ENCODE measurements around the gene ZYG11B. TPM values are rescaled to one million over a fixed set of nuclear protein-coding genes. Genes with fewer than 3 reads are reported as not detected.
"Not testable (repeated sequence)": the region's sequence is repeated elsewhere in the genome, so short reads cannot be mapped to it uniquely, and the experiment has no call there.

Gene ZYG11B
- total and polyA plus RNA-seq, 2 donors (not counting 3 experiments of a cell fraction or from before 2014, with no cell fraction given) = 8.2 to 27.2 TPM

GRCh38 chr1:52842643-52843310 is 116.5 kb downstream of the ZYG11B start, which contains the start of gene ZYG11A:
TSS of gene ZYG11A (plus strand) at chr1:52842760. CDS start at chr1:52842884, 124 bp downstream.
- TF ChIP-seq MAX (IDR thresholded peaks at IDR 0.05; ENCODE audit: insufficient read depth, insufficient read length) = peak; percentile 97
- TF ChIP-seq POLR2AphosphoS5 (IDR thresholded peaks at IDR 0.05; ENCODE audit: insufficient read depth, low read depth, low read length) = peak; percentile 71
- peak in 1 of 2 donors; percentile 44 for TF ChIP-seq CTCF (IDR thresholded peaks at IDR 0.05; ENCODE audit: extremely low read depth in 1 of 2, insufficient read depth in 1 of 2, low read depth in 1 of 2, low read length in 2 of 2)
- no peak for TF ChIP-seq POLR2A (IDR thresholded peaks at IDR 0.05; ENCODE audit: low read depth, low read length)
- TF ChIP-seq GATA2 (IDR thresholded peaks at IDR 0.05; ENCODE audit: insufficient read depth, insufficient read length, low read depth, low read length) = no peak
- dilution Hi-C loops (cut with MboI; ENCODE audit: extremely low pct_ligation_motif_present, low sequenced_read_pairs) = no loop called here
- H3K4me2 ChIP-seq (ENCODE audit: insufficient read depth, low read length) = peak within 1 kb of the TSS; percentile 74
- no peaks in the 10 kb centered on the region for H3K27me3 ChIP-seq (ENCODE audit: control insufficient read depth in 2 of 2, insufficient read depth in 2 of 2, low read length in 2 of 2)
- ChIA-PET CTCF (interaction anchor here (0.6 to 2.7 kb wide), 16 partner anchors 8 to 551 kb away, joined by 3 to 20 read pairs (median 4); partner anchors contain the start of gene ECHDC2), POLR2A (no interaction called here)
- BruUV-seq (replicated peaks) = no TSS peak
- peak within 1 kb of the TSS; percentile 56 for H3K9ac ChIP-seq (replicated peaks; ENCODE audit: extremely low read depth, insufficient read depth, low read length)
- H3K4me1 ChIP-seq (ENCODE audit: control insufficient read depth, extremely low read depth, insufficient read depth, low read length) = no peaks in the 10 kb centered on the region
- no peaks in the 10 kb centered on the region for H3K36me3 ChIP-seq (ENCODE audit: control insufficient read depth in 2 of 2, extremely low read depth in 1 of 2, insufficient read depth in 2 of 2, low read length in 2 of 2)
- FAIRE-seq = peak; percentile 67
- no peaks in the 10 kb centered on the region for H3K9me1 ChIP-seq (replicated peaks; ENCODE audit: control insufficient read depth, extremely low read depth, insufficient read depth, low read length)
- H3K4me3 ChIP-seq (replicated peaks in 1 of 3; ENCODE audit: insufficient read depth in 1 of 3, low read depth in 1 of 3, low read length in 3 of 3) = peak within 1 kb of the TSS; percentile 28 to 76 (median 62)
- no peak within 1 kb of the TSS for H3K27ac ChIP-seq (ENCODE audit: insufficient read depth, low read depth, low read length)
- no peaks in the 10 kb centered on the region for H4K20me1 ChIP-seq (replicated peaks; ENCODE audit: control insufficient read depth, extremely low read depth, insufficient read depth, low read length)
- peak within 1 kb of the TSS; percentile 100 for H2AFZ ChIP-seq (ENCODE audit: low read depth, low read length)
- DNase-seq (ENCODE audit: low read depth, low spot score) = peak; percentile 81
- H3K79me2 ChIP-seq (ENCODE audit: control insufficient read depth, insufficient read depth, low read length) = no peaks in the 10 kb centered on the region
- no peaks in the 10 kb centered on the region for H3K9me3 ChIP-seq (replicated peaks; ENCODE audit: control insufficient read depth, insufficient read depth, low read length)
- intact Hi-C loops (cut with micrococcal nuclease) = loop anchor here (2.0 to 5.0 kb wide), 3 partner anchors 140 to 342 kb away; no protein-coding TSS in a partner anchor

- FAIRE-seq = peak; percentile 4
- H3K9ac ChIP-seq (replicated peaks; ENCODE audit: extremely low read depth, insufficient read depth, low read length); H3K9me1 ChIP-seq (replicated peaks; ENCODE audit: control insufficient read depth, extremely low read depth, insufficient read depth, low read length); BruUV-seq (replicated peaks); H2AFZ ChIP-seq (ENCODE audit: low read depth, low read length); intact Hi-C loops (cut with micrococcal nuclease); DNase-seq (ENCODE audit: low read depth, low spot score); CTCF ChIA-PET; H3K27ac ChIP-seq (ENCODE audit: insufficient read depth, low read depth, low read length); H3K9me3 ChIP-seq (replicated peaks; ENCODE audit: control insufficient read depth, insufficient read depth, low read length); H3K36me3 ChIP-seq (ENCODE audit: control insufficient read depth in 2 of 2, extremely low read depth in 1 of 2, insufficient read depth in 2 of 2, low read length in 2 of 2); H4K20me1 ChIP-seq (replicated peaks; ENCODE audit: control insufficient read depth, extremely low read depth, insufficient read depth, low read length); H3K4me2 ChIP-seq (ENCODE audit: insufficient read depth, low read length); H3K4me1 ChIP-seq (ENCODE audit: control insufficient read depth, extremely low read depth, insufficient read depth, low read length); dilution Hi-C loops (cut with MboI; ENCODE audit: extremely low pct_ligation_motif_present, low sequenced_read_pairs); H3K79me2 ChIP-seq (ENCODE audit: control insufficient read depth, insufficient read depth, low read length); H3K27me3 ChIP-seq (ENCODE audit: control insufficient read depth in 2 of 2, insufficient read depth in 2 of 2, low read length in 2 of 2); H3K4me3 ChIP-seq (replicated peaks in 1 of 3; ENCODE audit: insufficient read depth in 1 of 3, low read depth in 1 of 3, low read length in 3 of 3): not testable (repeated sequence)
- POLR2A ChIA-PET = interaction anchor here (0.5 kb wide), 1 partner anchor 48 kb away, joined by 3 read pairs; no protein-coding TSS in a partner anchor
These were observed 118.9 kb downstream of the ZYG11B start for GRCh38 chr1:52845119-52845518.
